ENCODE results near the gene ZNF710.
"Not testable (repeated sequence)": the region's sequence is repeated elsewhere in the genome, so short reads cannot be mapped to it uniquely, and the experiment has no call there.

ZNF710 gene

GRCh38 chr15:89976246-89976600 is 24.9 kb upstream of the ZNF710 start:
- Histone ChIP-seq H3K9ac (ENCODE audit: low read length) (no peak overlapping the region), H3K9me3 (ENCODE audit: control insufficient read depth, insufficient read depth, low read depth, low read length) (peaks cover 14% of the 10 kb centered on the region), H3K36me3 (ENCODE audit: control insufficient read depth, insufficient read depth, low read length) (no peaks in the 10 kb centered on the region), H3K27ac (ENCODE audit: low read depth, low read length) (no peak overlapping the region), H3K4me3 (ENCODE audit: low read depth, low read length) (no peak overlapping the region), H3K4me1 (ENCODE audit: control insufficient read depth, insufficient read depth, low read length) (peaks cover 5% of the 10 kb centered on the region; the same call in 1 of the 2 replicates), H3K27me3 (ENCODE audit: control insufficient read depth, insufficient read depth, low read length) (peaks cover 13% of the 10 kb centered on the region)

GRCh38 chr15:89977836-89978235 is 23.3 kb upstream of the ZNF710 start:
- not testable (repeated sequence) for H3K36me3 ChIP-seq (ENCODE audit: control insufficient read depth, insufficient read depth, low read length); H3K9ac ChIP-seq (ENCODE audit: low read length); H3K27ac ChIP-seq (ENCODE audit: low read depth, low read length); H3K4me3 ChIP-seq (ENCODE audit: low read depth, low read length)
- H3K4me1 ChIP-seq (ENCODE audit: control insufficient read depth, insufficient read depth, low read length), result peaks cover 16% of the 10 kb centered on the region
- H3K9me3 ChIP-seq (ENCODE audit: control insufficient read depth, insufficient read depth, low read depth, low read length), result peaks cover 14% of the 10 kb centered on the region
- peaks cover 21% of the 10 kb centered on the region for H3K27me3 ChIP-seq (ENCODE audit: control insufficient read depth, insufficient read depth, low read length)

GRCh38 chr15:89978914-89979313 is 22.2 kb upstream of the ZNF710 start:
- no peaks in the 10 kb centered on the region for H3K36me3 ChIP-seq (ENCODE audit: control insufficient read depth, insufficient read depth, low read length)
- H3K9ac ChIP-seq (ENCODE audit: low read length), result no peak overlapping the region
- peaks cover 17% of the 10 kb centered on the region for H3K9me3 ChIP-seq (ENCODE audit: control insufficient read depth, insufficient read depth, low read depth, low read length)
- peaks cover 18% of the 10 kb centered on the region for H3K4me1 ChIP-seq (ENCODE audit: control insufficient read depth, insufficient read depth, low read length)
- no peak overlapping the region for H3K27ac ChIP-seq (ENCODE audit: low read depth, low read length)
- peaks cover 29% of the 10 kb centered on the region for H3K27me3 ChIP-seq (ENCODE audit: control insufficient read depth, insufficient read depth, low read length)
- no peak overlapping the region for H3K4me3 ChIP-seq (ENCODE audit: low read depth, low read length)

- Histone ChIP-seq H3K9ac (ENCODE audit: low read length) (no peak overlapping the region), H3K27ac (ENCODE audit: low read depth, low read length) (no peak overlapping the region), H3K9me3 (ENCODE audit: control insufficient read depth, insufficient read depth, low read depth, low read length) (peaks cover 29% of the 10 kb centered on the region), H3K36me3 (ENCODE audit: control insufficient read depth, insufficient read depth, low read length) (no peaks in the 10 kb centered on the region), H3K4me1 (ENCODE audit: control insufficient read depth, insufficient read depth, low read length) (peaks cover 18% of the 10 kb centered on the region), H3K27me3 (ENCODE audit: control insufficient read depth, insufficient read depth, low read length) (peaks cover 32% of the 10 kb centered on the region), H3K4me3 (ENCODE audit: low read depth, low read length) (no peak overlapping the region)
Observed at GRCh38 chr15:89980896-89981295, 20.2 kb upstream of the ZNF710 start.

GRCh38 chr15:89982315-89983055 is 18.6 kb upstream of the ZNF710 start:
- peaks cover 32% of the 10 kb centered on the region for H3K27me3 ChIP-seq (ENCODE audit: control insufficient read depth, insufficient read depth, low read length)
- peak overlapping the region; percentile 14; the same call in 1 of the 2 replicates for H3K4me3 ChIP-seq (ENCODE audit: low read depth, low read length)
- H3K9me3 ChIP-seq (ENCODE audit: control insufficient read depth, insufficient read depth, low read depth, low read length), result peaks cover 17% of the 10 kb centered on the region
- peaks cover 18% of the 10 kb centered on the region for H3K4me1 ChIP-seq (ENCODE audit: control insufficient read depth, insufficient read depth, low read length)
- peak overlapping the region; percentile 47 for H3K9ac ChIP-seq (ENCODE audit: low read length)
- peak overlapping the region; percentile 59; the same call in 1 of the 2 replicates for H3K27ac ChIP-seq (ENCODE audit: low read depth, low read length)
- no peaks in the 10 kb centered on the region for H3K36me3 ChIP-seq (ENCODE audit: control insufficient read depth, insufficient read depth, low read length)

GRCh38 chr15:89984001-89984400 is 17.1 kb upstream of the ZNF710 start:
- H3K27ac ChIP-seq (ENCODE audit: low read depth, low read length), result no peak overlapping the region
- no peaks in the 10 kb centered on the region for H3K36me3 ChIP-seq (ENCODE audit: control insufficient read depth, insufficient read depth, low read length)
- H3K9me3 ChIP-seq (ENCODE audit: control insufficient read depth, insufficient read depth, low read depth, low read length), result peaks cover 15% of the 10 kb centered on the region
- H3K27me3 ChIP-seq (ENCODE audit: control insufficient read depth, insufficient read depth, low read length), result peaks cover 32% of the 10 kb centered on the region
- no peak overlapping the region for H3K9ac ChIP-seq (ENCODE audit: low read length)
- no peak overlapping the region for H3K4me3 ChIP-seq (ENCODE audit: low read depth, low read length)
- H3K4me1 ChIP-seq (ENCODE audit: control insufficient read depth, insufficient read depth, low read length), result peaks cover 18% of the 10 kb centered on the region

GRCh38 chr15:89984421-89985010 is 16.6 kb upstream of the ZNF710 start:
- Histone ChIP-seq H3K9me3 (ENCODE audit: control insufficient read depth, insufficient read depth, low read depth, low read length) (peaks cover 15% of the 10 kb centered on the region), H3K9ac (ENCODE audit: low read length) (no peak overlapping the region), H3K4me1 (ENCODE audit: control insufficient read depth, insufficient read depth, low read length) (peaks cover 18% of the 10 kb centered on the region), H3K27me3 (ENCODE audit: control insufficient read depth, insufficient read depth, low read length) (peaks cover 32% of the 10 kb centered on the region), H3K4me3 (ENCODE audit: low read depth, low read length) (no peak overlapping the region), H3K27ac (ENCODE audit: low read depth, low read length) (no peak overlapping the region), H3K36me3 (ENCODE audit: control insufficient read depth, insufficient read depth, low read length) (no peaks in the 10 kb centered on the region)

- Histone ChIP-seq H3K27me3 (ENCODE audit: control insufficient read depth, insufficient read depth, low read length) (peaks cover 30% of the 10 kb centered on the region), H3K4me1 (ENCODE audit: control insufficient read depth, insufficient read depth, low read length) (peaks cover 18% of the 10 kb centered on the region), H3K36me3 (ENCODE audit: control insufficient read depth, insufficient read depth, low read length) (no peaks in the 10 kb centered on the region), H3K9me3 (ENCODE audit: control insufficient read depth, insufficient read depth, low read depth, low read length) (peaks cover 15% of the 10 kb centered on the region), H3K4me3 (ENCODE audit: low read depth, low read length) (no peak overlapping the region), H3K9ac (ENCODE audit: low read length) (no peak overlapping the region), H3K27ac (ENCODE audit: low read depth, low read length) (no peak overlapping the region)
Observed at GRCh38 chr15:89985111-89985510, 16.0 kb upstream of the ZNF710 start.

GRCh38 chr15:89991312-89991711 is 9.8 kb upstream of the ZNF710 start:
- Histone ChIP-seq H3K4me3 (ENCODE audit: low read depth, low read length) (no peak overlapping the region), H3K9ac (ENCODE audit: low read length) (no peak overlapping the region), H3K27me3 (ENCODE audit: control insufficient read depth, insufficient read depth, low read length) (no peaks in the 10 kb centered on the region), H3K36me3 (ENCODE audit: control insufficient read depth, insufficient read depth, low read length) (no peaks in the 10 kb centered on the region), H3K27ac (ENCODE audit: low read depth, low read length) (no peak overlapping the region), H3K9me3 (ENCODE audit: control insufficient read depth, insufficient read depth, low read depth, low read length) (no peaks in the 10 kb centered on the region), H3K4me1 (ENCODE audit: control insufficient read depth, insufficient read depth, low read length) (peaks cover under 1% of the 10 kb centered on the region; the same call in 1 of the 2 replicates)

- Histone ChIP-seq H3K27ac (ENCODE audit: low read depth, low read length) (no peak overlapping the region), H3K9ac (ENCODE audit: low read length) (no peak overlapping the region), H3K9me3 (ENCODE audit: control insufficient read depth, insufficient read depth, low read depth, low read length) (no peaks in the 10 kb centered on the region), H3K4me1 (ENCODE audit: control insufficient read depth, insufficient read depth, low read length) (peaks cover 8% of the 10 kb centered on the region; the same call in 1 of the 2 replicates), H3K27me3 (ENCODE audit: control insufficient read depth, insufficient read depth, low read length) (no peaks in the 10 kb centered on the region), H3K4me3 (ENCODE audit: low read depth, low read length) (no peak overlapping the region), H3K36me3 (ENCODE audit: control insufficient read depth, insufficient read depth, low read length) (no peaks in the 10 kb centered on the region)
Observed at GRCh38 chr15:89993349-89993748, 7.8 kb upstream of the ZNF710 start.

- H3K27me3 ChIP-seq (ENCODE audit: control insufficient read depth, insufficient read depth, low read length), result no peaks in the 10 kb centered on the region
- H3K4me3 ChIP-seq (ENCODE audit: low read depth, low read length), result no peak overlapping the region
- H3K36me3 ChIP-seq (ENCODE audit: control insufficient read depth, insufficient read depth, low read length), result no peaks in the 10 kb centered on the region
- no peaks in the 10 kb centered on the region for H3K9me3 ChIP-seq (ENCODE audit: control insufficient read depth, insufficient read depth, low read depth, low read length)
- no peak overlapping the region for H3K27ac ChIP-seq (ENCODE audit: low read depth, low read length)
- no peak overlapping the region for H3K9ac ChIP-seq (ENCODE audit: low read length)
- H3K4me1 ChIP-seq (ENCODE audit: control insufficient read depth, insufficient read depth, low read length), result peaks cover 22% of the 10 kb centered on the region
Observed at GRCh38 chr15:89997079-89997478, 4.0 kb upstream of the ZNF710 start.
